GM19351 (cell line): ENCODE results near the gene TNPO3.
"Not testable (repeated sequence)": the region's sequence is repeated elsewhere in the genome, so short reads cannot be mapped to it uniquely, and the experiment has no call there.

ENCODE experiments used
- ATAC-seq: cut with Tn5 transposase; IDR thresholded peaks from one replicate; pipeline ENCODE4 v1.9.1; 2021; ENCODE audit warnings: mild to moderate bottlenecking, moderate library complexity; ENCODE audit not compliant: unreplicated experiment

TNPO3 gene

DNA sequence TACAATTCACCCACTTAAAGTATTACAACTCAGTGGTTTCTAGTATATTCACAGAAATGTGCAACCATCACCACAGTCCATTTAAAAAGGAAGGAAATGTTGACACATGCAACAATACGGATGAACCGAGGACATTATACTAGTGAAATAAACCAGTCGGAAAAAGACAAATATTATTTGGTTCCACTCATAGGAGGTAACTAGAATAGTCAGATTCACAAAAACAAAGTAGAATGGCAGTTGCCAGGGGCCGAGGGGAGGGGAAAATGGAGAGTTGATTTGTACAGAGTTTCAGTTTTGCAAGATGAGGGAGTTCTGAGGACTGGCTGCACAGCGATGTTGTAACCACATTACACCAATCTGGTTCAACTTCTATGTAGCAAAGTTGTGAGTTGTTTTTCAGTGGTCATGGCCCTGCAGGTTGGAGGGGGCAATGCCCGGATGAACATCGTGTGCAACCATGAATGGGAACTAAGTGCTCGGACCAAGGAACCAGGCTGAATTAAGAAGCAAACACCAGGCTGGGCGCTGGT, 17.6 kb upstream of the TNPO3 start:
- ATAC-seq: no peak

DNA sequence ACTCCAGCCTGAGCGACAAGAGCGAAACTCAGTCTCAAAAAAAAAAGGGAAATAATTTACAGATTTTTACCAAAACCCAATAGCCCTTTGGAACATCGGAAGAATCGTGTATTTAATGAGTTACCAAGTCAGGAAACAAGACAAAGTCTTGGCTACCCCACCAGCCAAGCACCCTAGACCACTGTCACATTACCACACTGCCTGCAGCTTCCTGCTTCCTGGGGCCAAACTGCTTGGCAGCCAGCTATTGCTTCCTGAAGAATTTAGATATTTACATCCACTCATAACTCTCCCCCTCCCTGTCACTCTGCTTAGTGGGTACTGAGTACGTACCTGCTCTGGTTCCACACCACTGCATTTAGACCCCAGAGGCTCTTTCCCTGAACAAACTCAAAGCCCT, 14.1 kb upstream of the TNPO3 start:
- no peak for ATAC-seq

DNA sequence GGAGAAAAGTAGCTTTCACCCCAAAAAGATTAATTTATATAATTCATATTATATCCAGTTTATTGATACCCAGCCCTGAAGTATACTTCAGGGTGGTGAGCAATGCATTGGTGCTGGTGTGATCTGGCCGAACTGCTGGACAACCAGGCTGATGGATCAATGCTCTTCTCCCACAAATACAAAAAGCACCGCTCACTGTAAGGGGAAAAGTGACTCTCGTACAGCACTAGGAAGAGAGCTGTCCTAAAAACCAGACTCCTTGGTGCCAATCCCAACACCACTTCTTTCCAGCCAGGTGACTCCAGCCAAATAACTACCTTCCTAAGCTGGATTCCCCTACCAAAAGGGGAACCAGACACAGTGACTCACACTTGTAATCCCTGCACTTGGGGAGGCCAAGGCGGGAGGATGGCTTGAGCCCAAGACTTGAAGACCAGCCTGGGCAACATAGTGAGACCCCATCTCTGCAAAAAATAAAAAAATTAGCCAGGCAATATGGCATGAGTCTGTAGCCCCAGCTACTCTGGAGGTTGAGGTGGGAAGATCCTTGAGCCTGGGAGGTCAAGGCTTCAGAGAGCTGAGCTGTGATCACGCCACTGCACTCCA, 13.1 kb upstream of the TNPO3 start:
- ATAC-seq: no peak

DNA sequence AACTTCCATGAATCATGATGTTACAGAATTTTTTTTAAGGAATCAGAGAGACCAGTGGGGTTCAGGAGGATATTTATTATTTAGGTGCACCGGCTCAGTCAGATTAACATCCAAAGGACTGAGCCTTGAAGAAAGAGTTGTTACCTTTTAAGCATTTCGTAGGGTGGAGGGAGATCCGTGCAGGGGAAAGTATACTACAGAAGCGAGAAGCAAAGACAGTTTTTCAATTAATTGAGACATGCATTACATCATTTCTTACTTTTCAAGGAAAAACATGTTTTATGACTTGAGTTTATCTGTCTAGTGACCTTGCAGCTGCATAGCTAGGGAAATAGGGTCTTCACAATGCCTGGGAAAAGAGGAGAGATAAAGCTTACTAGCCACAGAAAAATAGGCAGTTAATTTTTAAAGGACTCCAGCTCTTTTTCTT, 12.2 kb upstream of the TNPO3 start:
- not testable (repeated sequence) for ATAC-seq

DNA sequence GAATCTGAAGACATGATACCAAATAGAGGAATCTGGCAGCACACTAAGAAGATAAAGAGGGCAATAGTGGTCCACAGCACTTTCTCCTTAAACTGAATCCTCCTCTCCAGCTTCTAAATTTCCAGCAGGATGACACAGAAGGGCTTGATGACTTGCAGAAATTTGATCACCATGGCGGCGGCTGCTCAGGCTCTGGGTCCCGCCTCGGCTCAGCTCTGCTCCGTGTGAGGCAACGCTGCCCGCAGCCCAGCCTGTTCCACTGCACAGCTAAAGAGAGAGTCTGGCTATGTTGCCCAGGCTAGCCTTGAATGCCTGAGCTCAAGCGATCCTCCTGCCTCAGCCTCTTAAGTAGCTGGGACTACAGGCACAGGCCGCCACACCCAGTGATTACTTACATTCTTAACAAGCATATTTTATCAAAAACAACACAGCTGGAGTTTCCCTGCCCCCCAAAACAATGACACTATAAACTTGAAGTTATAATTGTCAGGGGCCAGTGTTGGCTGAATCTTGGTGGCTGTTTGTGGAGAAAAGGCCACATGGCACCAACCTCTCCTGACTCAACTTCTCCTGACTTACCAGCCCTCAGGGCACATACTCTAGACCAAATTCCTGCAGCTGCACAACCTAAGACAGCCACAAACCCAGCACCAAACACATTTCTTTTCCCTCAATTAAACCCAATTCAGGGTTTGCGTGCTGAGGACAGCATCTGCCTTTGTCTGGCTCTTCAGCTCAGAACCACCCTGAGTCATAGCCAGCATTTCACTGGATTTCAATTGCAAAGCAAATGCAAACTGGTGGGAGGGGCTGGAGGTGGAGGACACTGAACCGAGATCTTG, 11.6 kb upstream of the TNPO3 start:
- ATAC-seq: no peak

DNA sequence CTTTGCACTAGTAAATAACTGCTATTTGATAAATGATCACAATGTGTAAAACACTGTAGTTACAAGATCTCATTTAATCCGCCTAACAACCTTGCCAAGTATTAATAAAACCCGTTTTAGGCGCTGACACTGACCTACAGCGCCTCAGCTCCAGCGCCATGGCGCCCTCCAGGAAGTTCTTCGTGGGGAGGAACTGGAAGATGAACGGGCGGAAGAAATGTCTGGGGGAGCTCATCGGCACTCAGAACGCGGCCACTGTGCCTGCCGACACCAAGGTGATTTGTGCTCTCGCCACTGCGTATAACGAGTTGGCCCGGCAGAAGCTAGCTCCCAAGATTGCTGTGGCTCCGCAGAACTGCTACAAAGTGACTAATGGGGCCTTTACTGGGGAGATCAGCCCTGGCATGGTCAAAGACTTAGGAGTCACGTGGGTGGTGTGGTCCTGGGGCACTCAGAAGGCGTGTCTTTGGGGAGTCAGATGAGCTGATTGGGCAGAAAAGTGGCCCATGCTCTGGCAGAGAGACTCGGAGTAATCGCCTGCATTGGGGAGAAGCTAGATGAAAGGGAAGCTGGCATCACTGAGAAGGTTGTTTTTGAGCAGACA, 1.1 kb upstream of the TNPO3 start:
- no peak for ATAC-seq

DNA sequence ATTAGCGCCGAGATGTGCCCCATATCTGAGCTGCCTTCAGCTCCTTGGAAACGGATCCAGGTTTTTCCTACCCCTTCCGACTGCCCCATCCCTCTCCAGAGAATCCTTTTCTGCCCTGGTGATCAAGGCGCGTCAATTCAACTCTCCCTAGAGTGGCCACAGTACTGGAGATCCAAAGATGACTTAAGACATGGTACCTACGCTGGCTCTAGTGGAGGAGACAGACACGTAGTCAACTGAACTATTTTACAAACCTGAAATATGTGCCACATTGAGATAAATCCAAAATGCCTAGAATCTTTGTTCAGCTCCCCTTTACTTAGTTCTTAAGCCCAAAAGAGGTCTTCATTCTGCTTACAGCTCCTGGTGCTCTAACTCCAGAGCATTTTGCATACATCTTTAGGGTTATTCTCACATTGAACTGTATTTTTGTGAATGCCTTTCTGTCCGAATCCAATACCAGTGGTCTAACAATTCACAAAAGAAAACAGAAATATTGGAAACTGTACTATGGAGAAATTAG, 444 bp upstream of the TNPO3 start:
- peak; percentile 29 for ATAC-seq

DNA sequence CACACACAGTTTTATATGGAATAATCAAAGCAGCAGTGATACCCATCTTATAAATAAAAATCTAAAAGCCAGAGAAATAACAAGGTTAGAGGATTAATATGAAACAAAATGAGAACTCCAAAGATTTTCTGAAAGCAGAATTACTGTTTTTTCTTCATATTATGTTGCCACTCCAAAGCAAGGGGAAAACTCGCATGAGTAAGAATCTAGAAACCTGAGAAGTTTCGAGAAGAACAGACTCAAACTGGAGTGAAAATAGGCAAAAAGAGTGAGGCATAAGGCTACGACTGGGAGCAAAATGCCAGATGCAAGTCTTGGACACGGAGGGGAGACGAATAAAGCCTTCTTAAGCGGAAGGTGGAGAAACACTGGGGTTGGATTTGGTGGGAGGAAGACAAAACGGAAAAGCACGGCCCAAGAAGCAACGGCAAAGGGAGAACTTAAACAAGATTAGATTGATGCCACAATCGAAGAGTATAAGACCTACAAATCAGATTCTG, 923 bp downstream of the TNPO3 start:
- no peak for ATAC-seq

DNA sequence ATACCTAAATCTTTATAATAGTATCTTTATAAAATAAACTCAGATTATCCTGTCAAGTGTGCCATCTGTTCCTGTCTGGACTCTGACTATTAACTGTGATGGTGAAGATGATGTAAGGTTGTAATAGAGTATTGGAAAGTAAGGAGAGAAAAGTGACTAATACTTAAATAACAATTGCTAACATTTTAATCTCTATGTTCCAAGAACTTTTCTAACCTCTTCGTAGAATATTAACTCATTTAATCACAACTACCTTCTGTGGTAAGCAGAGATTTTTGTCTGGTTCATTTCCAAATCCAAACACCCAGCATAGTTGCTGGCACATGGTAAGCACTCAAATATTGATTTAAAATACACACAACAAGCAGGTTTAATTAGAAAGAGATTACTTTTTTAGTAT, 2.5 kb downstream of the TNPO3 start:
- ATAC-seq: no peak

DNA sequence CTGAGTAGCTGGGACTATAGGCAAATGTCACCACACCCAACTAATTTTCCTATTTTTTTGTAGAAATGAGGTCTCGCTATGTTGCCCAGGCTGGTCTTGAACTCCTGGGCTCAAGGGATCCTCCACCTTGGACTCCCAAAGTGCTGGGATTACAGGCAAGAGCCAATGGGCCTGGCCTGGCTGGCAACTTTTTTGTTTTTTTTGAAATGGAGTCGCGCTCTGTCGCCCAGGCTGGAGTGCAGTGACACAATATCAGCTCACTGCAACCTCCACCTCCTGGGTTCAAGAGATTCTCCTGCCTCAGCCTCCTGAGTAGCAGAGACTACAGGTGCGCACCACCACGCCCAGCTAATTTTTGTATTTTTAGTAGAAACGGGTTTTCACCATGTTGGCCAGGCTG, 3.5 kb downstream of the TNPO3 start:
- not testable (repeated sequence) for ATAC-seq

DNA sequence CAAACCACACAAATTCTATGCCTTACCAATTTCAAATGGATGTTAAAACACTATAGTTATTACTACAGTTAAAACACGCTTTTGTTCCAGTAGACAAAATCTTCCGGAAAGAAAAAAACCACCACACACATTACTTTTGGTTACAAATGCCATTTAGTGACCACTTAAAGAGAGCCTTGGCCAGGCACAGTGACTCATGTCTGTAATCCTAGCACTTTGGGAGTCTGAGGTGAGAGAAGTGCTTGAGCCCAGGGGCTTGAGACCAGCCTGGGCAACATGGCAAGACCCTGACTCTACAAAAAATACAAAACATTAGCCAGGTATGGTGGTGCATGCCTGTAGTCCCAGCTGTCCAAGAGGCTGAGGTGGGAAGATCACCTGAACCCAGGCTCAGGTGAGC, 7.2 kb downstream of the TNPO3 start:
- ATAC-seq: no peak

DNA sequence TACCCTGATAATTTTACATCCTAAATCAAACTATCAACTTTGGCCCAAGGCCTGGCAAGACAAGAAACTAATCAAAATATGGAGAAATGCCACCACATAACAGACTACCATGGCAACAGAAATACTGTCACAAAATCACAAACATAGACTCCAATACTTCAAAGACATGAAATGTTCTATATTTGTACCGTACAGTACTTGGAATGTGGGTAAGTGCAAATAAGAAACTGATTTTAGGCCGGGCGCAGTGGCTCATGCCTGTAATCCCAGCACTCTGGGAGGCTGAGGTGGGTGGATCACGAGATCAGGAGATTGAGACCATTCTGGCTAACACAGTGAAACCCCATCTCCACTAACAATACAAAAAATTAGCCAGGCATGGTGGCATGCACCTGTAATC, 9.2 kb downstream of the TNPO3 start:
- no peak for ATAC-seq

DNA sequence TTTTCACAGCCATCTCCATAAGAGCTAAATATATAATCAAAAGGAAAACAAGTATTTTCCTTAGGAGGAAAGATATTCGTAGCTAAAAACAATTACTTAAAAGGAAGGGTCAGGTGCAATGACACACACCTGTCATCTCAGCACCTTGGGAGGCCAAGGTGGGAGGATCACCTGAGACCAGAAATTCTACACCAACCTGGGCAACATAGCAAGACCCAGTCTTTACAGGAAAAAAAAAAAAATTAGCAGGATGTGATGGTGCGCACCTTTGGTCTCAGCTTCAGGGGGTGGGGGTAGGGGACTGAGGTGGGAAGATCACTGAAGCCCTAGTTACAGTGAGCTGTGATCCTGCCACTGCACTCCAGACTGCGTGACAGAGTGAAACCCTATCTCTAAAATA, 11.9 kb downstream of the TNPO3 start:
- no peak for ATAC-seq

DNA sequence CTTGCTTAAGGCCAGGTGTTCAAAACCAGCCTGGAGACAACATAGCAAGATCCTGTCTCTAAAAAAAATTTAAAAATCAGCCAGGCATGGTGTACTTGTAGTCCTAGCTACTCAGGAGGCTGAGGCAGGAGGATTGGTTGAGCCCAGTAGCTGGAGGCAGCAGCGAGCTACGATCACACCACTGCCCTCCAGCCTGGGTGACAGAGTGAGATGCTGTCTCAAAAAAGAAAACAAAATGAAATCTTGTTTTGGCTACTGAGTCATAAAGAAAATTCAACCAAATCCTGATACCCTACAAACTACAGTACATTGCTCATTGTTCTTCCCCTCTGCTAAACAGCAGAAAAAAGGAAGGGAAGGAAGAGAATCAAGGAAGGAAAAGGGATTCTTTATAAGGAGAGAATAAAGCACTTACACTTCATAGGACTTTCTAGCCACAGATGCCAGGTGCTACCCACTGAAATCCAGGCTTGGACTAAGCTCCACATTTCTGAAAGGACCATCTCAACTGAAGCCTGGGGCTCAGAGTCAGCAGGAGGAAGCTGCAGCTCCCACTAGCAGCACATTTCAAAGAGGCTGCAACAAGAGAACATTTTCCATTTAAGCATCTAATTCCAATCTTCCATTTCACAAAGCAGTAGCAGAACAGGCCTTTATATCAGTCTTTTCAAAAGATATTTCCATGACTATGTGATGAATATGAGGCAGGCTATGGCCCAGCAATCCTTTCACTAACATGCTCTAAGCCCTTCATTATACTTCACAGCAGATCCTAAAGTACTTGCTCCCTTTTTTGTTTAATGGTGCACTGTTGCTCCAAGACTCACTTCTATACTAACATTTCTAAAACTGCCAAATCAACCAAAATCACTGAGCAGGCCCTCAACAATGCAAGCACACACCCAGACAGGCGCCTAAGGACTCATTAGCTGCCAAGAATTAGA, 13.5 kb downstream of the TNPO3 start:
- no peak for ATAC-seq

DNA sequence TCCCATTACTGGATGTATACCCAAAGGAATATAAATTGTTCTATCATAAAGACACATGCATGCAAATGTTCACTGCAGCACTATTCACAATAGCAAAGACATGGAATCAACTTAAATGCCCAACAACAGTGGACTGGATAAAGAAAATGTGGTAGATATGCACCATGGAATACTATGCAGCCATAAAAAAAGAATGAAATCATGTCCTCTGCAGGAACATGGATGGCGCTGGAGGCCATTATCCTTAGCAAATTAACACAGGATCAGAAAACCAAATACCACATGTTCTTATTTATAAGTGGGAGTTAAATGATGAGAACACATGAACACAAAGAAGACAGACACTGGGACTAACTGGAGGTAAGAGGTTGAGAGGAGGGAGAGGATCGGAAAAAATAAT, 16.4 kb downstream of the TNPO3 start:
- not testable (repeated sequence) for ATAC-seq

DNA sequence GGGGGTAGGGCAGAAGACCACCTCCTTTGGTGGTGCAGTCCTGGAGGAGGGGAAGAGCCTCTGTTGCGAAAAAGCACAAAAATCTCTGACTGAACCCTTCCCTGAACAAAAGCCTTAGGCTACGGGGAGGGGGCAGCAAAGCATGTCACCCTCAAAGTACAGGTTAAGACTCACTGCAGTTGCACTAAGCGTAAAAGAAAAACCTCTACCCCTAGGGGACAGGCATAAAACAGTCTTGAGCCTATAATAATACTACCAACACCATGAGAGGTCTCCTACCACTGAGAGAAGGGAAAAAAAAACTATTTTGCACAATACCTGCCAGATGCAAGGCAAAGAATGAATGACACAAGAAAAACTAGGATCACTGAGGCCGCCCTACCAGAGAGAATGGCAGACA, 17.3 kb downstream of the TNPO3 start:
- ATAC-seq: no peak

DNA sequence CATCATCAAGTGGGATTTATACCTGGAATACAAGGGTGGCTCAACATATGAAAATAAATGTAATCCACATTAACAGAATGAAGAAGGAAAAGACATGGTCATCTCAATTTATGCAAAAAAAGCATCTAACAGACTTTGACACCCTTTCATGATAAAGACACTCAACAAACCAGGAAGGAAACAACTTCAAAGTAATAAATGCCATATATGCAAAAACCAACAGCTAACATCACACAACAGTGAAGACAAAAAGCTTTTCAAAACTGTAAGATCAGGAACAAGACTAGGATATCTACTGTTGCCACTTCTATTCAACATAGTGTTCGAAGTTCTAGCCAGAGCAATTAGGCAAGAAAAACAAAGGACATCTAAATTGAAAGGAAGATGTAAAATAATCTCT, 22.9 kb downstream of the TNPO3 start:
- no peak for ATAC-seq

DNA sequence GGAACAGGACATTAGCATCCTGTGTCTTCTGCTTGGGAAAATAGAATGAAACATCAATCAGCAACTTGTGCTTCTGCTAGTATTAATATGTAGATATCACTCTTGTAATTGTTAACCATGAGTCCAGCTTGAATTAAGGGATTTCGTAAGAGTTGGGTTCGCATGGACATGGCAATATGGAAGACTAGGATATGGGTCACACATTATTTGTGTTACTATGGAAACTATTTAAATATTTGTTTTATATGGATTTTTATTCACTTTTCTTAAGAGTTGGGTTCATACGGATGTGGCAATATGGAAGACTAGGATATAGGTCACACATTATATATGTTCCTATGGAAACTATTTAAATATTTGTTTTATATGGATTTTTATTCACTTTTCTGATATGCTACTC, 24.5 kb downstream of the TNPO3 start:
- ATAC-seq: no peak

DNA sequence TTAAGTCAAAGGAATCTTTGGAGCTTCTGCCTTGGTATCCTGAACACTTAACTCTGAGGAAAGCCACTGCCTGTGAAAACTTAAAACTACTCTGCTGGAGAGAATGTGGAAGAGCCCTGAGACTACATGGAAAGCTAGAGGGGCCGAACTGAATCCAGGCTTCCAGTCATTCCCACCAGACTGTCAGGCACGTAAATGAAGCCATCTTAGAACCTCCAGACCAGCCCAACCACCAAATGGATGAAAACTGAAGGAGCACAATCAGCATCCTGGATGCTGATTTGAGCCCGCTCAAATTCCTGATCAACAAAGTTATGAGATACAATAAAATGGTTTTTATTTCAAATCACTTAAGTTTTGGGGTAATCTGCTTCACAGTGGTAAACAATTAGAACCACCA, 30.8 kb downstream of the TNPO3 start:
- ATAC-seq: no peak

DNA sequence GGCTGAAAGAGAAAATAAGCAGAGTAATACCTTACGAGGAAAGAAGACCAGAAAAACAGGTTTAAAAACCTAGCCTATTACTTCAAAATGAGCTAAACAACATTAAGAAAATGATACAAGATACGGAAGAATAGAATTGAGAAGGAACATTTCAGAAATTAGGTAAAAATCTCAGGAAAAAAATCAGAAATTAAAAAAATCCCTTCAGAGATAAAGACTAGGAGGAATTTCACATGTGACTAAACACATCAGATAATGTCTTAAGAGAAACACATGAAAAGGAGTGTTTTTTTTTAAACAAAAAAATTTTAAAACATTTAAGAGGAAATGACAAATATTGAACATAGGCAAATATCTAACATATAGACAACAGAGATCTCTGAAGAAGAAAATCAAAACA, 33.3 kb downstream of the TNPO3 start:
- ATAC-seq: no peak
